ENCODE measurements around the gene IQCH.

Gene IQCH

DNA sequence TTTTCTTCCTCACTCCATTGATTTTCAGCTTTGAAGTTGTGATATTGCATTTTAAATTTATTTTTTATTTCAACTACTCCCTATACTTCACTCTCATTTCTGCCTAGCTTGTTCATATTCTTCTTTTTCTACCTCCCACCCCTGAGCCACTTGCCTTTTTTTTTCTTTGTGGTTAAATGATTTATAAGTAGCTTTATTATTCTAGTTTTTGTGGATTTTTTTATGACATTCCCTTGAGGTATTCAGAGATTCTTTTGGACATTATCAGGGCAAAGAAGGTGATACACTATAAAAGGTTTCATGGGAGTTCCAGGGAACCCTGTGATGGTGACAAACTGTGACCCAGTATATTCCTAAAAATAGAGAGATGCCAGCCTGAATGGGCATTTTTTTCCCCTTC, 269.6 kb downstream of the IQCH start:
- DNase-seq (ENCODE audit: low spot score) = no peak

DNA sequence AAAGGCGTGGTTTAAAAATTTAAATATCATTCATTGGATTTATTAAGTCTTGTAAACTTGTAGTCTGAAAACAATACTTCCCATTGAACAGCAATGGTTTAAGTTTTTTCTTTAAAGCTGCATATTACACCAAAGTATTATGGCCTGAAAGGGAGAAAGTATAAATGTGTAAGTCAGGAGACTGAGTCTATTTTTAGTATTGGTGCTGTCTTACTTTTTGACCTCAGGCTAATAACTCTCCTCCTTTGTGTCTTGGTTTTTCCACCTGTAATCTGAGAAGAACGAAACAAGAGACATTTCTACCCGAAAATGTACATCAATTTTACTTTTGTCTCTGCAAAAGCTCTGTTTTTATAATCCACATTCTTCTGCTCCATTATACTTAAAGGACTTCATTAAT, 273.9 kb downstream of the IQCH start:
- DNase-seq (ENCODE audit: low spot score) = no peak

DNA sequence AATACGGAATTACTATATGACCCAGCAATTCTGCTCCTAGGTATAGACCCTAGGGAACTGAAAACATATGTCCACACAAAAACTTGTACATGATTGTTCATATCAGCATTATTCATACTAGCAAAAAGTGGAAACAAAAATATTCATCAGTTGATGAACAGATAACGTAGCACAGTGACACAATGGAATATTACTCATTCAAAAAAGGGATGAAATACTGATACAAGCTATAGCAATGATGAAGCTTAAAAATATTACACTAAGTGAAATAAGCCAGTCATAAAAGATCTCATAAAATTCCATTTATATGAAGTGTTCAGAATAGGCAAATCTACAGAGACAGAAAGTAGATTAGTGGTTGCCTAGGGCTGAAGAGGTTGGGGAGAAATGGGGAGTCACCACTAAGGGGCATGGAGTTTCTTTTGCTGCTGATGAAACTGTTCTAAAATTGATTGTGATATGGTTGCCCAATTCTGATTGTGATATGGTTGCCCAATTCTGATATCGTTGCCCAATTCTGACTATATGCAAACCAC, 276.9 kb downstream of the IQCH start:
- no peak for DNase-seq (ENCODE audit: low spot score)

DNA sequence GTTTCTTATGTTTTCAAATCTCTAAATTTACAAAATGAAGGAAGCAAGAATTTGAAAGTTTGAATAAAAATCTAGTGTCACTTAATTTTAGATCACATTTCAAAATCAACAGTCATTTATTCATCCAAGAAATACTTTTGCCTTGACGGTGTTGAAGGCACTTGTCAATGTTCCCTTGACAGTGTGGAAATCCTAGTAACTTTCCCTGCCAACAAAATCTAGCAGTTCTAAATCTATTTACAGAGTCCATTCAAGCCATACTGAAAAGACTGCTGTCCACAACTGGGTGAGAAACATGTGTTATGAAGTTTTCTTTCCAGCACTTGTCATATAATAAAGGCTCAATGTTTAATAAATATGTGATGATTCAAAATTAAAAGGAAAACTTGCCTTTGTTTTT, 279.3 kb downstream of the IQCH start:
- DNase-seq (ENCODE audit: low spot score) = no peak

GRCh38 chr15:67534360-67534759, 279.8 kb downstream of the IQCH start:
- DNase-seq (ENCODE audit: low spot score) = no peak

DNA sequence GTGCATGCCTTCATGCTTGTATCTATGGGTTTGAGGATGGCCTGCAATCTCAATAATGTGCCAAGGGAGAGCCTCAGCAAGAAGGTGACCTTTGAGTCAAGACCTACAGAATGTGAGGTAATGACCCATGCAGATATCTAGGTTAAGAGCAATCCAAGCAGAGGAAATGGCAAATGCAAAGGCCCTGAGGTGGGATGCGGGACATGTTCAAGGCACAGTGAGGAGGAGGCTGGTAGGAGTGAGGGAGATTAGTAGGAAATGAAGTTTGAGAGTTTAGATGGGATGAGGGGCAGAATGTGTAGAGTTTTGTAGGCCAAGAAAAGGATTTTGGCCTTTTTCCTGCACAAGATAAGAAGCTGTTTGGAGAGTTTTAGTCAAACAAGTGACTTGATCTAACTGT, 283.2 kb downstream of the IQCH start:
- no peak for DNase-seq (ENCODE audit: low spot score)

DNA sequence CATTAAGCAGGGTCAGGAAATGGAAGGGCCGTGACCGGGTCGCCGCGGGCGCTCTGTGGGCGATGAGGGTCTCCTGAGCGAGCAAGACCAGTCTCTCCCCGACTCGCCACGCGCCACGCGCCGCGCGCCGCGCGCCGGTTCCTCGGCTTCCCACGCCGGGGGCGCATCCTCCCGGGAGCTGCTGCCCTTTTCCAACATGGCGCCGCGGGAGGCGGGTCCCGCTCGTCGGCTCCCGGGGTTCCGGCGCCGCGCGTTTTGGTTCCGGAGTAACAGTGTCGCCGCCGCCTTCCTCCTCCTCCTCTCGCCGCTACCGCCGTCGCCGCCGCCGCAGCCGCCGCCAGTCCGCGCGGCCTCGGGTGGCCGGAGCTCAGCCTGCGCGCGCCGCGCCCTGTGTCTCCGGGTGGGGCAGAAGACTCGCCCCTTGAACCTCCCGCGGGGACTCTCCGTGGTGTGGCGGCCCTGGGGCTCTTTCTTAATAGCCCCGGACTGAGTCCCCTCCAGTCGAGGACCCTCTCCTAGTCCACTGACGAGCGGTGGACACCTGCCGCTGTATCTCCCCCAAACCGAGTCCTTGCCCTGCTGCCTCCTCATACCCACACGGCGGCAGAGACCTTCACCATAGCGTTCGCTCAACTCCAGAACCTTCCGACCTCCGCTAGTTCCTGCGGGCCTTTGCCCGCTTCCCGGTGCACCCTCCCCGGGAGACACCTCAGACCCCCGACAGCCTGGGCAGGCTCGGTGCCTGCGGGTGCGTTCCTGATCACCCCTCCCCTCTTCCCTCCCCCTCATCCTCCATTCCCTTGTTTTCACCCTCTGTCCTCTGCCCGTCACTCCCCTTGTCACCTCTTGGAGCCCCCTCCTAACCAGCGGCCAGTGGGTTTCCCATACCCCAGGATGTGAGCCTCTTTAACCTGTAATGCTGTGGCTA, 288.1 kb downstream of the IQCH start, which contains the start of gene MAP2K5:
Gene MAP2K5 (plus strand): TSS at position 284 of the 928 bp plus-strand sequence. CDS start 633 bp downstream, at position 917.
- peak; percentile 70 for DNase-seq (ENCODE audit: low spot score)

GRCh38 chr15:67543348-67543718, 288.7 kb downstream of the IQCH start:
- DNase-seq (ENCODE audit: low spot score) = no peak

DNA sequence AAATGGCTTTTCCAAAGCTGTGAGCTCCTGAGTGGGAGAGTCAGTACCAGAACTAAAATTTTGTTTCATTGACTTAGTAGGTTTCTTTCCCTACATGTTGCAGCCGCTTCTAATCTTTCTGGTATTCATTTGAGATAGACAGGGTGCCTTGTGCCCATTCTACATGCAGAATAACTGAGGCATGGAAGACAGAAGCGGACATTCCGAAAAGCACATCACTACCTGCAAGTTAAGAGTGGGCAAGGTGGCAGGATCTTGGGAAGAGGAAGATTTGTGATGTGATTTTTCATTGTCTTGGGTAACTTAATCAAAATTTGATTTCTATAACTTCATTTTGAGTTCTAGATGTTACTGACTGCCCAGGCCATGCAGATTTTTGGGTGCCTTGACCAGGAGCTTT, 289.9 kb downstream of the IQCH start:
- no peak for DNase-seq (ENCODE audit: low spot score)

- no peak for DNase-seq (ENCODE audit: low spot score)
Observed at GRCh38 chr15:67545864-67546263, 291.3 kb downstream of the IQCH start.

DNA sequence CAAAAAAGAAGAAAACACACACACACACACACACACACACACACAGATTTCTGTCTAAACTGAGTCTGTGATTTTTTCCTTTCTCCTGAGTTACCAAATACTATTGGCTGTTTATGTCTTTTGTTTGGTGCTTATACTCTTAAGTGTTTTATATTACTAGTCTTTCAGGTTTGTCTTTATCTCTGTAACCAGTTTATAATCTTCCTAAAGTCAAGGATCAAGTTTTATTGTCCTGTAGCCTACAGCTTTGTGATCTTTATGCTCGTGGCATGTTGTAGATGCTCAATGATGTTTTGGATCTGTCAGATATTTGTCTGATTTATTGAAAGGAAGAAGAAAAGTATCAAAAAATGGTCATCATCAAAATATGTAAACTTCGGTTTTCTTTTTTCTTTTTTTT, 292.5 kb downstream of the IQCH start:
- DNase-seq (ENCODE audit: low spot score) = no peak

DNA sequence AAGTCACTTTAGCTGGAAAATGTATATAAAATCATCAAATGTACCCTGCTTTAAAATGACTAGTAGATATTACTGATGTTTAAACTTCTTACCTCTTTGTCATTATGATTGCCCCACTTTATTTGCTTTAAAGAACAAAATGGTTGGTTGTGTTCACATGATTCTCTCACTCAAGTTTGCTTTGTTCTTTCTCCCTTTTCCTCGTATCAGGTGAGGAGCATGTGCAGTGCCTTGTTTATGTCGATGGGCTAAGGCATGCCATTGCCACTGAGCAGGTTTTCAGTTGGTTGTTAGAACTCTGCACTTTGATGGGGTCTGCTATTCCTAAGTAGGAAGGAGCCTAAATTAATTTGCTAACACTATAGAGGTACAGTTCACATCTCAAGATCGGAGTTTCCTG, 293.2 kb downstream of the IQCH start:
- DNase-seq (ENCODE audit: low spot score) = no peak

DNA sequence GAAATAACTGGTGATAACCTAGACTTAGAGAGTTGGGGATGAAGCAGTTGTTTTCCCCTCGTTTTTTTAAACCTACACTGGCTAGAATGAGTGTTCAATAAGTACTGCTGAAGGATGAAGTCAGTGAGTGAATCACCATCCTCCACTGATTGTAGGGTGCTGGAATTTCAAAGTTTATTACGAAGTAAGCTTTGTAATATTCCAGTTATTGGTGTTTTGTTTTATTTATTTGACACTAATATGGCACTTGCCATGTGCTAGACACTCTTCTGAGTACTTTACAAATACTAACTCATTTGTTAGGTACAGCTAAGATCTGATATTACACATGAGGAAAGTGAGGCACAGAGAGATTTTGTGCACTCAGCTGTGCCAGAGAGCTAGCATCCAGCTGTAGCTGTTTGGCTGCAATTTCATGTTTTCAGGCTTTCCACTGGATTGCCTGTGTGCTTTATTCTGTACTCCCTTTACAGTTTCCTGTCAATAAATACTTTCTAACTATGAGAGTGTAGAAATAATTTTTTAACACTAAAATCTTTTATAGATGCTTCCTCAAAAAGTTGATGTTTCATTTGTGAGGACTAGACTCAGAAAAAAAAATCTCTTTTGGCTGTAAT, 293.8 kb downstream of the IQCH start:
- no peak for DNase-seq (ENCODE audit: low spot score)

DNA sequence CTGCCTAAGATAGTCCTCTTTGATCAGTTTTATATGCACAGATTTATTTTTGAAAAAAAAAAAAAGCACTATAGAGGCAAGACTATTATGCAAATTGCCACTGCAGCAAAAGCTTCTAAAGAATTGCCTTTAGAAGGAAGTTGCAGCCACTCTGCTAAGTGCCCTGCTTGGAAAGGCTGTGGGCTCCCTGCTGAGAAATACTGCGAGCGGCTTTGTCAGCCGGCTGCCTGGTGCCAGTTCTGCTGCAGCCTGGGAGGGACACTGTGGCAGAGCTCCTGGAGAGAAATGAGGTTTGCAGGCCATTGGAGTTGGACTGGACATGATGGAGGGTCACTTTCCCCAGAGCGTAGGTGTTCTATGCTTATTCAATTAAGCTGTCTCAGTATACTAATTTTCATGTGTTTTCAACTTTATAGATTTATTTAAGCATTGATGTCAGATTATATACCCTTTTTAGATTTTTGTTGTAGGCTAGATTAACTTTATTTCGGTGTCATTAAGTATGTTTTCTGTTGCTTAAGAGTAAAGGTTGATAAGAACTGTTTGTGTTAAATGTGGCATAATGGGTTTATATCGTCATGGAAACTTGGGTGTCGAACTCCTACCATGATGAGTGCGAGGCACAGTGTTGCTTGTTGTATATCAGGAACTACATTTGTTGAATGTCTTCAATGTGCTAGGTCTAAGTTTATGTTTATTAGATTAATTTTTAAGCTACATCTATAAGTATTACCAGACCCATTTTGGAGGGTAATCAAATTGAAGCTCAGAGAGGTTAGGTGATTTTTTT, 294.5 kb downstream of the IQCH start:
- no peak for DNase-seq (ENCODE audit: low spot score)

DNA sequence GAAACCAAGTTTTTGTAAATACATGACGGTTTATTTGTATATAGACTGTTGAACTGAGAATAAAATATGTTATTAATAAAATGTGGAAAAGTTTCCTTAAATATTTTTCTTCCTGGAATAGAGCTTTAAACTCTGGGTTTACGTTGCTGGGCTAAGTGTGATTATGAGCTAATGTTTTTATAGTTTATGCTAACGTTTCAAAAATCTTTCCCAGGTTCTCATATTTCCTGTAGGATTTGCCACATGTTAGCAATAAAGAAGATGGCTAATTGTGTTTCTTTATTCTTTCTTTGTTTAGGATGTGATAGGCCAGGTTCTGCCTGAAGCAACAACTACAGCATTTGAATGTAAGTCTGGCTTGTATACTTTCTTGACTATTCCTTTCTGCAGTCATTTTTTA, 295.1 kb downstream of the IQCH start:
- no peak for DNase-seq (ENCODE audit: low spot score)

DNA sequence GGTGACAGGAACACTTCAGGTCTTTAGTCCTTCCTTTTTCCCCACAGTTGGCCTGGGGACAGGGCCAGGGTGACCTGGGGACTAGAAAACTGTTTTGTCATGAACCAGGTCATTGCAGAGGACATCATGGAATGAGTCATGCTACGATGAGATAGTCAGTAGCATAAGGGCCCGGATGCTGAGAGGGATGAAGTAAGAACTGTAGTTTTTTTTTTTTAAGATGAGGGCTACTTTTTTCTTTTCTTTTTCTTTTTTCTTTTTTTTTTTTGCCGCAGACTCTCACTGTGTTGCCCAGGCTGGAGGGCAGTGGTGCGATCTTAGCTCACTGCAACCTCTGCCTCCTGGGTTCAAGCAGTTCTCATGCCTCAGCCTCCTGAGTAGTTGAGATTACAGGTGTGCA, 295.9 kb downstream of the IQCH start:
- no peak for DNase-seq (ENCODE audit: low spot score)

- DNase-seq (ENCODE audit: low spot score) = no peak
Observed at GRCh38 chr15:67551207-67551743, 296.7 kb downstream of the IQCH start.
